HepG2 (cell line): ENCODE data around the gene HOPX.

ENCODE experiments used
- KMT2A ChIP-seq: sonication (generic); formaldehyde crosslinking; IDR thresholded peaks from 2 replicates; pipeline ENCODE4 v1.4.0; 2020; ENCODE audit warnings: missing genetic modification reagents
- ZBTB7A ChIP-seq: sonication (generic); formaldehyde crosslinking; IDR thresholded peaks from 2 replicates; pipeline ENCODE4 v1.8.0; 2022; ENCODE audit warnings: mild to moderate bottlenecking, missing genetic modification reagents
- ZNF138 ChIP-seq: sonication (generic); formaldehyde crosslinking; IDR thresholded peaks from 2 replicates; pipeline ENCODE4 v1.5.0; 2020; ENCODE audit warnings: mild to moderate bottlenecking, low read depth, missing genetic modification reagents
- ZNF3 ChIP-seq: IDR thresholded peaks from 2 replicates; pipeline ENCODE4 v1.7.0; 2017; ENCODE audit warnings: inconsistent platforms
- TF ChIP-seq, protein P1 (sequence below): sonication (generic); formaldehyde crosslinking; IDR thresholded peaks from 2 replicates; pipeline ENCODE4 v1.5.0; 2020; ENCODE audit warnings: mild to moderate bottlenecking, missing genetic modification reagents, moderate library complexity
- TF ChIP-seq, protein P2 (sequence below): IDR thresholded peaks from 2 replicates; pipeline ENCODE4 v1.6.1; 2012; ENCODE audit warnings: inconsistent platforms
- TF ChIP-seq, protein P3 (sequence below): sonication (generic); formaldehyde crosslinking; IDR thresholded peaks from 2 replicates; pipeline ENCODE4 v1.4.0; 2020; ENCODE audit warnings: low read depth, missing genetic modification reagents

DNA sequence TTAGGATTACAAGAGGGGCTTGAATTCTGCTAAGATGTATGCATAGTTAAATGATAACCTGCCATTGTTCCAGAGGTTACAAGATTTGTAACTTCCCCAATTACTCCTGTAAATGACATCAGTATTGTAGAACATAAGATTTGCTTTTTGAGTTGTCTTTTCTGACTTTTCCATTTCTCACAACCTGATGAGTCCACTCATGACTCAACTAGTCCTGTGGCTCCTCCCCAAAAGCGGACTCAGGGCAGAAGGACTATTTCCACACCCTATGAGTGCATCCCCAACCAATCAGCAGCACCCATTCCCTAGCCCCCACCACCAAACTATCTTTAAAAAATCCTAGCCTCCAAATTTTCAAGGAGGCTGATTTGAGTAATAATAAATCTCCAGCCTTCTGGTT, 54.7 kb downstream of the HOPX start:
- TF ChIP-seq KMT2A (CRISPR knock-in tag) (no peak), ZNF3 (CRISPR knock-in tag) (no peak), ZBTB7A (CRISPR knock-in tag) (no peak), ZNF138 (CRISPR knock-in tag) (no peak)
- TF ChIP-seq, protein P1, sequence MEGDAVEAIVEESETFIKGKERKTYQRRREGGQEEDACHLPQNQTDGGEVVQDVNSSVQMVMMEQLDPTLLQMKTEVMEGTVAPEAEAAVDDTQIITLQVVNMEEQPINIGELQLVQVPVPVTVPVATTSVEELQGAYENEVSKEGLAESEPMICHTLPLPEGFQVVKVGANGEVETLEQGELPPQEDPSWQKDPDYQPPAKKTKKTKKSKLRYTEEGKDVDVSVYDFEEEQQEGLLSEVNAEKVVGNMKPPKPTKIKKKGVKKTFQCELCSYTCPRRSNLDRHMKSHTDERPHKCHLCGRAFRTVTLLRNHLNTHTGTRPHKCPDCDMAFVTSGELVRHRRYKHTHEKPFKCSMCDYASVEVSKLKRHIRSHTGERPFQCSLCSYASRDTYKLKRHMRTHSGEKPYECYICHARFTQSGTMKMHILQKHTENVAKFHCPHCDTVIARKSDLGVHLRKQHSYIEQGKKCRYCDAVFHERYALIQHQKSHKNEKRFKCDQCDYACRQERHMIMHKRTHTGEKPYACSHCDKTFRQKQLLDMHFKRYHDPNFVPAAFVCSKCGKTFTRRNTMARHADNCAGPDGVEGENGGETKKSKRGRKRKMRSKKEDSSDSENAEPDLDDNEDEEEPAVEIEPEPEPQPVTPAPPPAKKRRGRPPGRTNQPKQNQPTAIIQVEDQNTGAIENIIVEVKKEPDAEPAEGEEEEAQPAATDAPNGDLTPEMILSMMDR (CRISPR knock-in tag), result no peak
- TF ChIP-seq, protein P2, sequence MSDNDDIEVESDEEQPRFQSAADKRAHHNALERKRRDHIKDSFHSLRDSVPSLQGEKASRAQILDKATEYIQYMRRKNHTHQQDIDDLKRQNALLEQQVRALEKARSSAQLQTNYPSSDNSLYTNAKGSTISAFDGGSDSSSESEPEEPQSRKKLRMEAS, result no peak
- TF ChIP-seq, protein P3, sequence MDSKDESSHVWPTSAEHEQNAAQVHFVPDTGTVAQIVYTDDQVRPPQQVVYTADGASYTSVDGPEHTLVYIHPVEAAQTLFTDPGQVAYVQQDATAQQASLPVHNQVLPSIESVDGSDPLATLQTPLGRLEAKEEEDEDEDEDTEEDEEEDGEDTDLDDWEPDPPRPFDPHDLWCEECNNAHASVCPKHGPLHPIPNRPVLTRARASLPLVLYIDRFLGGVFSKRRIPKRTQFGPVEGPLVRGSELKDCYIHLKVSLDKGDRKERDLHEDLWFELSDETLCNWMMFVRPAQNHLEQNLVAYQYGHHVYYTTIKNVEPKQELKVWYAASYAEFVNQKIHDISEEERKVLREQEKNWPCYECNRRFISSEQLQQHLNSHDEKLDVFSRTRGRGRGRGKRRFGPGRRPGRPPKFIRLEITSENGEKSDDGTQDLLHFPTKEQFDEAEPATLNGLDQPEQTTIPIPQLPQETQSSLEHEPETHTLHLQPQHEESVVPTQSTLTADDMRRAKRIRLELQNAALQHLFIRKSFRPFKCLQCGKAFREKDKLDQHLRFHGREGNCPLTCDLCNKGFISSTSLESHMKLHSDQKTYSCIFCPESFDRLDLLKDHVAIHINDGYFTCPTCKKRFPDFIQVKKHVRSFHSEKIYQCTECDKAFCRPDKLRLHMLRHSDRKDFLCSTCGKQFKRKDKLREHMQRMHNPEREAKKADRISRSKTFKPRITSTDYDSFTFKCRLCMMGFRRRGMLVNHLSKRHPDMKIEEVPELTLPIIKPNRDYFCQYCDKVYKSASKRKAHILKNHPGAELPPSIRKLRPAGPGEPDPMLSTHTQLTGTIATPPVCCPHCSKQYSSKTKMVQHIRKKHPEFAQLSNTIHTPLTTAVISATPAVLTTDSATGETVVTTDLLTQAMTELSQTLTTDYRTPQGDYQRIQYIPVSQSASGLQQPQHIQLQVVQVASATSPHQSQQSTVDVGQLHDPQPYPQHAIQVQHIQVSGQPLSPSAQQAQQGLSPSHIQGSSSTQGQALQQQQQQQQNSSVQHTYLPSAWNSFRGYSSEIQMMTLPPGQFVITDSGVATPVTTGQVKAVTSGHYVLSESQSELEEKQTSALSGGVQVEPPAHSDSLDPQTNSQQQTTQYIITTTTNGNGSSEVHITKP, result no peak
